SHP77 treated with DMSO at 0.1 percent for 48 hours (cell line): ENCODE data around the gene SRGAP2C.
"Not testable (repeated sequence)": the region's sequence is repeated elsewhere in the genome, so short reads cannot be mapped to it uniquely, and the experiment has no call there.

Source experiments
- DNase-seq: peaks from one replicate; lab custom pipeline; 2025; lab: John Stamatoyannopoulos, UW

Gene SRGAP2C

GRCh38 chr1:121280699-121281317 lies 96.0 kb downstream of the SRGAP2C start:
- DNase-seq = not testable (repeated sequence)

GRCh38 chr1:121281480-121281879 lies 96.7 kb downstream of the SRGAP2C start:
- not testable (repeated sequence) for DNase-seq

- DNase-seq = not testable (repeated sequence)
These were observed 98.9 kb downstream of the SRGAP2C start for GRCh38 chr1:121283587-121284180.

GRCh38 chr1:121292590-121292989 lies 107.8 kb downstream of the SRGAP2C start:
- DNase-seq = not testable (repeated sequence)

- not testable (repeated sequence) for DNase-seq
These were observed 108.8 kb downstream of the SRGAP2C start for GRCh38 chr1:121293263-121294204.

GRCh38 chr1:121294205-121294570 lies 109.4 kb downstream of the SRGAP2C start:
- DNase-seq = not testable (repeated sequence)

GRCh38 chr1:121296563-121296962 lies 111.8 kb downstream of the SRGAP2C start:
- not testable (repeated sequence) for DNase-seq

- not testable (repeated sequence) for DNase-seq
These were observed 113.8 kb downstream of the SRGAP2C start for GRCh38 chr1:121298529-121298928.

GRCh38 chr1:121299514-121300149 lies 114.9 kb downstream of the SRGAP2C start:
- DNase-seq = not testable (repeated sequence)

- not testable (repeated sequence) for DNase-seq
These were observed 117.1 kb downstream of the SRGAP2C start for GRCh38 chr1:121301876-121302275.

- DNase-seq = not testable (repeated sequence)
These were observed 123.0 kb downstream of the SRGAP2C start for GRCh38 chr1:121307759-121308158.

- not testable (repeated sequence) for DNase-seq
These were observed 130.7 kb downstream of the SRGAP2C start for GRCh38 chr1:121315509-121315908.

- DNase-seq = not testable (repeated sequence)
These were observed 131.3 kb downstream of the SRGAP2C start for GRCh38 chr1:121316081-121316480.

- DNase-seq = not testable (repeated sequence)
These were observed 133.0 kb downstream of the SRGAP2C start for GRCh38 chr1:121317491-121318468.

- not testable (repeated sequence) for DNase-seq
These were observed 133.9 kb downstream of the SRGAP2C start for GRCh38 chr1:121318687-121319086.

GRCh38 chr1:121321660-121322059 lies 136.9 kb downstream of the SRGAP2C start:
- not testable (repeated sequence) for DNase-seq

GRCh38 chr1:121324726-121325125 lies 140.0 kb downstream of the SRGAP2C start:
- not testable (repeated sequence) for DNase-seq

GRCh38 chr1:121332141-121332540 lies 147.4 kb downstream of the SRGAP2C start:
- not testable (repeated sequence) for DNase-seq

- not testable (repeated sequence) for DNase-seq
These were observed 148.1 kb downstream of the SRGAP2C start for GRCh38 chr1:121332599-121333562.

GRCh38 chr1:121337958-121338357 lies 153.2 kb downstream of the SRGAP2C start:
- not testable (repeated sequence) for DNase-seq
